Activated T-helper 17 cell treated with anti-CD3 and anti-CD28 coated beads, Interleukin-2, amount 50 U/mL, for 72 hours (primary cell): ENCODE data around the gene ALDH4A1. TPM values are rescaled to one million over a fixed set of nuclear protein-coding genes. Genes with fewer than 3 reads are reported as not detected.

Source experiments
- ATAC-seq: fragments of 150-1000 bp; cut with Tn5 transposase; replicated peaks from 2 replicates; pipeline ENCODE4 v1.10.0; 2021; ENCODE audit warnings: mild to moderate bottlenecking, moderate library complexity
- H3K27ac Mint-ChIP-seq: one replicate; pipeline ENCODE4 v1.8.0; 2022; ENCODE audit warnings: mixed read lengths
- H3K27me3 Mint-ChIP-seq: one replicate; pipeline ENCODE4 v1.8.0; 2022; ENCODE audit warnings: mixed read lengths
- H3K36me3 Mint-ChIP-seq: one replicate; pipeline ENCODE4 v1.8.0; 2022; ENCODE audit warnings: low read depth, mild to moderate bottlenecking, mixed read lengths
- H3K4me1 Mint-ChIP-seq: one replicate; pipeline ENCODE4 v1.8.0; 2022; ENCODE audit warnings: mixed read lengths
- H3K4me3 Mint-ChIP-seq: one replicate; pipeline ENCODE4 v1.8.0; 2022; ENCODE audit warnings: mild to moderate bottlenecking, mixed read lengths
- H3K9me3 Mint-ChIP-seq: one replicate; pipeline ENCODE4 v1.8.0; 2022; ENCODE audit warnings: mixed read lengths
- total RNA-seq, 2 donors: library from RNA; stranded (reverse); gene quantifications; one replicate each; pipeline ENCODE4 v1.2.3, GENCODE V29; 2022

ALDH4A1 gene
- total RNA-seq, 2 donors from 2014 or later = 3.5 to 4.8 TPM

GRCh38 chr1:18921516-18922251 lies 19.3 kb upstream of the ALDH4A1 start:
- peaks cover 11% of the 10 kb centered on the region for H3K4me1 Mint-ChIP-seq
- no peak overlapping the region for H3K4me3 Mint-ChIP-seq
- no peak for ATAC-seq
- H3K9me3 Mint-ChIP-seq = no peaks in the 10 kb centered on the region
- H3K27me3 Mint-ChIP-seq = no peaks in the 10 kb centered on the region
- H3K36me3 Mint-ChIP-seq = peaks cover 32% of the 10 kb centered on the region
- H3K27ac Mint-ChIP-seq = peak overlapping the region; percentile 58

GRCh38 chr1:18920931-18921330 lies 18.6 kb upstream of the ALDH4A1 start:
- no peak overlapping the region for H3K4me3 Mint-ChIP-seq
- H3K4me1 Mint-ChIP-seq = peaks cover 11% of the 10 kb centered on the region
- ATAC-seq = no peak
- H3K36me3 Mint-ChIP-seq = peaks cover 39% of the 10 kb centered on the region
- no peaks in the 10 kb centered on the region for H3K27me3 Mint-ChIP-seq
- peak overlapping the region; percentile 20 for H3K27ac Mint-ChIP-seq
- H3K9me3 Mint-ChIP-seq = no peaks in the 10 kb centered on the region

- Mint-ChIP-seq H3K27ac (no peak overlapping the region), H3K4me3 (no peak overlapping the region), H3K4me1 (peaks cover 3% of the 10 kb centered on the region), H3K36me3 (peaks cover 49% of the 10 kb centered on the region), H3K9me3 (no peaks in the 10 kb centered on the region), H3K27me3 (no peaks in the 10 kb centered on the region)
- no peak for ATAC-seq
Measured at GRCh38 chr1:18919956-18920355, 17.6 kb upstream of the ALDH4A1 start.

- H3K4me3 Mint-ChIP-seq = no peak overlapping the region
- no peaks in the 10 kb centered on the region for H3K9me3 Mint-ChIP-seq
- H3K27me3 Mint-ChIP-seq = no peaks in the 10 kb centered on the region
- no peak for ATAC-seq
- no peaks in the 10 kb centered on the region for H3K4me1 Mint-ChIP-seq
- no peak overlapping the region for H3K27ac Mint-ChIP-seq
- H3K36me3 Mint-ChIP-seq = peaks cover 55% of the 10 kb centered on the region
Measured at GRCh38 chr1:18919197-18919905, 17.0 kb upstream of the ALDH4A1 start.

- Mint-ChIP-seq H3K27ac (no peak overlapping the region), H3K27me3 (no peaks in the 10 kb centered on the region), H3K4me3 (no peak overlapping the region), H3K4me1 (no peaks in the 10 kb centered on the region), H3K9me3 (no peaks in the 10 kb centered on the region), H3K36me3 (peaks cover 61% of the 10 kb centered on the region)
- no peak for ATAC-seq
Measured at GRCh38 chr1:18918417-18918816, 16.1 kb upstream of the ALDH4A1 start.

- no peaks in the 10 kb centered on the region for H3K4me1 Mint-ChIP-seq
- no peak overlapping the region for H3K4me3 Mint-ChIP-seq
- H3K27ac Mint-ChIP-seq = no peak overlapping the region
- no peak for ATAC-seq
- H3K27me3 Mint-ChIP-seq = no peaks in the 10 kb centered on the region
- H3K36me3 Mint-ChIP-seq = peaks cover 73% of the 10 kb centered on the region
- no peaks in the 10 kb centered on the region for H3K9me3 Mint-ChIP-seq
Measured at GRCh38 chr1:18917071-18917799, 14.9 kb upstream of the ALDH4A1 start.

GRCh38 chr1:18915341-18915740 lies 13.0 kb upstream of the ALDH4A1 start:
- no peaks in the 10 kb centered on the region for H3K27me3 Mint-ChIP-seq
- no peaks in the 10 kb centered on the region for H3K9me3 Mint-ChIP-seq
- peaks cover 8% of the 10 kb centered on the region for H3K4me1 Mint-ChIP-seq
- H3K4me3 Mint-ChIP-seq = no peak overlapping the region
- H3K27ac Mint-ChIP-seq = peak overlapping the region; percentile 20
- H3K36me3 Mint-ChIP-seq = peaks cover 88% of the 10 kb centered on the region
- no peak for ATAC-seq

GRCh38 chr1:18913065-18913835 lies 10.9 kb upstream of the ALDH4A1 start:
- ATAC-seq = peak; percentile 46
- peak overlapping the region; percentile 48 for H3K27ac Mint-ChIP-seq
- no peak overlapping the region for H3K4me3 Mint-ChIP-seq
- H3K9me3 Mint-ChIP-seq = no peaks in the 10 kb centered on the region
- peaks cover 19% of the 10 kb centered on the region for H3K4me1 Mint-ChIP-seq
- peaks cover 89% of the 10 kb centered on the region for H3K36me3 Mint-ChIP-seq
- no peaks in the 10 kb centered on the region for H3K27me3 Mint-ChIP-seq

GRCh38 chr1:18912550-18912949 lies 10.2 kb upstream of the ALDH4A1 start:
- peaks cover 91% of the 10 kb centered on the region for H3K36me3 Mint-ChIP-seq
- no peak overlapping the region for H3K4me3 Mint-ChIP-seq
- H3K27ac Mint-ChIP-seq = peak overlapping the region; percentile 48
- H3K4me1 Mint-ChIP-seq = peaks cover 26% of the 10 kb centered on the region
- H3K9me3 Mint-ChIP-seq = no peaks in the 10 kb centered on the region
- no peak for ATAC-seq
- H3K27me3 Mint-ChIP-seq = no peaks in the 10 kb centered on the region

- H3K27me3 Mint-ChIP-seq = no peaks in the 10 kb centered on the region
- H3K36me3 Mint-ChIP-seq = peaks cover 81% of the 10 kb centered on the region
- peak overlapping the region; percentile 63 for H3K4me3 Mint-ChIP-seq
- H3K4me1 Mint-ChIP-seq = peaks cover 26% of the 10 kb centered on the region
- H3K9me3 Mint-ChIP-seq = no peaks in the 10 kb centered on the region
- H3K27ac Mint-ChIP-seq = peak overlapping the region; percentile 91
- peak; percentile 79 for ATAC-seq
Measured at GRCh38 chr1:18908911-18909771, 6.8 kb upstream of the ALDH4A1 start.

- Mint-ChIP-seq H3K4me3 (peak overlapping the region; percentile 63), H3K4me1 (peaks cover 31% of the 10 kb centered on the region), H3K27me3 (no peaks in the 10 kb centered on the region), H3K27ac (peak overlapping the region; percentile 91), H3K9me3 (no peaks in the 10 kb centered on the region), H3K36me3 (peaks cover 75% of the 10 kb centered on the region)
- no peak for ATAC-seq
Measured at GRCh38 chr1:18907917-18908845, 5.8 kb upstream of the ALDH4A1 start.

- H3K4me3 Mint-ChIP-seq = peak overlapping the region; percentile 37
- peaks cover 66% of the 10 kb centered on the region for H3K36me3 Mint-ChIP-seq
- no peak for ATAC-seq
- H3K9me3 Mint-ChIP-seq = no peaks in the 10 kb centered on the region
- H3K27me3 Mint-ChIP-seq = no peaks in the 10 kb centered on the region
- peaks cover 31% of the 10 kb centered on the region for H3K4me1 Mint-ChIP-seq
- peak overlapping the region; percentile 91 for H3K27ac Mint-ChIP-seq
Measured at GRCh38 chr1:18907021-18907916, 4.9 kb upstream of the ALDH4A1 start.
